ENCODE results near the gene UBXN4. TPM values are rescaled to one million over a fixed set of nuclear protein-coding genes. Genes with fewer than 3 reads are reported as not detected.

Gene UBXN4
- total RNA-seq, 1 experiment from 2014 or later: 123 TPM

DNA sequence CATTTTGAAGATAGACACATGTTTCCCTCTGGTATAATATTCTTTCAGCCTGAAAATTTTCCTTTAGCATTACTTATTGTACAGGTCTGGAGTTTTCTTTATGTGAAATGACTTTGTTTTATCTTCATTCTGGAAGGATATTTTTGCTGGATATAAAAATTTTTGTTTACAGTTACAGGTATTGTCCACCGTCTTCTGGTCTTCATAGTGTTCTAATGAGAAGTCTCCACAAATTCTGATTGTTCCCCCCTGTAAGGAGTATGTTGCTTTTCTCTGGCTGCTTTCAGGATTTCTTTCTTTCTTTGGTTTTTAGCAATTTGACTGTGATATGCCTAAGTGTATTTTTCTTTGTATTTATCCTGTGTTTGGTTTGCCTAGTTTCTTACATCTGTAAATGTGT lies 15.0 kb downstream of the UBXN4 start:
- Histone ChIP-seq H3K27me3 (replicated peaks; ENCODE audit: insufficient read depth, low read depth, low read length, poor library complexity) (no peaks in the 10 kb centered on the region), H3K4me1 (ENCODE audit: insufficient read depth, low read length, poor library complexity, severe bottlenecking) (no peaks in the 10 kb centered on the region), H3K36me3 (ENCODE audit: insufficient read depth, low read length, poor library complexity, severe bottlenecking) (peaks cover 86% of the 10 kb centered on the region), H3K9me3 (ENCODE audit: low read depth, low read length, poor library complexity, severe bottlenecking) (peaks cover 18% of the 10 kb centered on the region), H3K4me3 (ENCODE audit: low read depth, low read length, poor library complexity, severe bottlenecking) (no peak overlapping the region), H3K27ac (ENCODE audit: low read depth, low read length, poor library complexity, severe bottlenecking) (no peak overlapping the region)
- BruUV-seq (replicated peaks): no TSS peak
- POLR2A ChIA-PET (ENCODE audit: low non-redundant PET): no interaction called here
- CTCF ChIA-PET: no interaction called here
- intact Hi-C loops (cut with micrococcal nuclease; ENCODE audit: unreplicated experiment): no loop called here
- TF ChIP-seq, protein P1, sequence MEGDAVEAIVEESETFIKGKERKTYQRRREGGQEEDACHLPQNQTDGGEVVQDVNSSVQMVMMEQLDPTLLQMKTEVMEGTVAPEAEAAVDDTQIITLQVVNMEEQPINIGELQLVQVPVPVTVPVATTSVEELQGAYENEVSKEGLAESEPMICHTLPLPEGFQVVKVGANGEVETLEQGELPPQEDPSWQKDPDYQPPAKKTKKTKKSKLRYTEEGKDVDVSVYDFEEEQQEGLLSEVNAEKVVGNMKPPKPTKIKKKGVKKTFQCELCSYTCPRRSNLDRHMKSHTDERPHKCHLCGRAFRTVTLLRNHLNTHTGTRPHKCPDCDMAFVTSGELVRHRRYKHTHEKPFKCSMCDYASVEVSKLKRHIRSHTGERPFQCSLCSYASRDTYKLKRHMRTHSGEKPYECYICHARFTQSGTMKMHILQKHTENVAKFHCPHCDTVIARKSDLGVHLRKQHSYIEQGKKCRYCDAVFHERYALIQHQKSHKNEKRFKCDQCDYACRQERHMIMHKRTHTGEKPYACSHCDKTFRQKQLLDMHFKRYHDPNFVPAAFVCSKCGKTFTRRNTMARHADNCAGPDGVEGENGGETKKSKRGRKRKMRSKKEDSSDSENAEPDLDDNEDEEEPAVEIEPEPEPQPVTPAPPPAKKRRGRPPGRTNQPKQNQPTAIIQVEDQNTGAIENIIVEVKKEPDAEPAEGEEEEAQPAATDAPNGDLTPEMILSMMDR (conservative IDR thresholded peaks at IDR 0.05; ENCODE audit: low read depth, low read length): no peak
- TF ChIP-seq EZH2 (IDR thresholded peaks at IDR 0.05; ENCODE audit: borderline replicate concordance, low read depth, low read length, poor library complexity, severe bottlenecking): no peak
- DNase-seq (ENCODE audit: low spot score): no peak

DNA sequence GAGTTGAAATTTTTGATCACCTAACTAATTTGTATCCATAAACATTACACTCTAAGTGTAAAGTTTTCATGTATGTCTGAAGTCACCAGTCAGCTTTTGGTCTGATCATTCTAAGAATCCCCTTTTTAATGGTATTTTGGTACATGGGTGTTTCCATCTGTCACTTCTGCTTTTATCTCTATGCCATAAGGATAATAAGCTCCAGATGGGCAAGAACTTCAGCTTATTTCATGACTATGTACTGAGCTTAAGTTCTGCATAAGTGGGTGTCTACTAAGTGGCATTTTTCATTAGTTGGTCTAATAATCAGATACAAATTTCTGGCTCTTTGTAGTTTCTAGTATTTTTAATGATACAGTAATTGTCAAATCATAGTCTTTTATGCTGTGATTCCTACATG lies 20.4 kb downstream of the UBXN4 start:
- BruUV-seq (replicated peaks): no TSS peak
- Histone ChIP-seq H3K27me3 (replicated peaks; ENCODE audit: insufficient read depth, low read depth, low read length, poor library complexity) (no peaks in the 10 kb centered on the region), H3K9me3 (ENCODE audit: low read depth, low read length, poor library complexity, severe bottlenecking) (peaks cover 7% of the 10 kb centered on the region), H3K36me3 (ENCODE audit: insufficient read depth, low read length, poor library complexity, severe bottlenecking) (peaks cover 88% of the 10 kb centered on the region), H3K4me3 (ENCODE audit: low read depth, low read length, poor library complexity, severe bottlenecking) (no peak overlapping the region), H3K4me1 (ENCODE audit: insufficient read depth, low read length, poor library complexity, severe bottlenecking) (no peaks in the 10 kb centered on the region), H3K27ac (ENCODE audit: low read depth, low read length, poor library complexity, severe bottlenecking) (no peak overlapping the region)
- CTCF ChIA-PET: no interaction called here
- DNase-seq (ENCODE audit: low spot score): no peak
- POLR2A ChIA-PET (ENCODE audit: low non-redundant PET): interaction anchor here (0.6 kb wide), 1 partner anchor 10 kb away, joined by 4 read pairs; no protein-coding TSS in a partner anchor
- TF ChIP-seq, protein P1 (conservative IDR thresholded peaks at IDR 0.05; ENCODE audit: low read depth, low read length): no peak
- TF ChIP-seq EZH2 (IDR thresholded peaks at IDR 0.05; ENCODE audit: borderline replicate concordance, low read depth, low read length, poor library complexity, severe bottlenecking): no peak
- intact Hi-C loops (cut with micrococcal nuclease; ENCODE audit: unreplicated experiment): no loop called here

DNA sequence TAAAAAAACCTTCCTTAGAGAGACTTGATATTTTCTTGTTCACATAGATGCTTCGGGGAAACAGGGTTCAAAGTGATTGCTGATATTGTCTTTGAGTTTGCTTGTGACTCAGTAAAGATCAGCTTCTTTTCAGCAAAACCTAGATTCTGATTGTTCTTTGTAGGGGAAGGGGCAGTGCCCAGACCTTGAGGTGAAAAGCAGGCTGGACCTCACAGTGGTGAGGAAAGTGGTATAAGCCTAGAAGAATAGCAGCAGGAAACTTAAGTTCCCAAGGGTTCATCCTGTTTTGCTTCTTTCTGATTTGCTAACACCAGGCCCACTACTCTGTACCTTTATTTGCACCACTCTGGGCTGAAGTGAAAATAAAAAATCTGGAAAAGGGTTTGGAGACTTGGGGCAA lies 20.9 kb downstream of the UBXN4 start:
- no peaks in the 10 kb centered on the region for H3K27me3 ChIP-seq (replicated peaks; ENCODE audit: insufficient read depth, low read depth, low read length, poor library complexity)
- BruUV-seq (replicated peaks): no TSS peak
- ChIA-PET POLR2A (ENCODE audit: low non-redundant PET) (no interaction called here), CTCF (no interaction called here)
- no peaks in the 10 kb centered on the region for H3K4me1 ChIP-seq (ENCODE audit: insufficient read depth, low read length, poor library complexity, severe bottlenecking)
- TF ChIP-seq EZH2 (IDR thresholded peaks at IDR 0.05; ENCODE audit: borderline replicate concordance, low read depth, low read length, poor library complexity, severe bottlenecking): no peak
- TF ChIP-seq, protein P1 (conservative IDR thresholded peaks at IDR 0.05; ENCODE audit: low read depth, low read length): no peak
- DNase-seq (ENCODE audit: low spot score): no peak
- H3K4me3 ChIP-seq (ENCODE audit: low read depth, low read length, poor library complexity, severe bottlenecking): no peak overlapping the region
- H3K27ac ChIP-seq (ENCODE audit: low read depth, low read length, poor library complexity, severe bottlenecking): no peak overlapping the region
- intact Hi-C loops (cut with micrococcal nuclease; ENCODE audit: unreplicated experiment): no loop called here
- peaks cover 2% of the 10 kb centered on the region for H3K9me3 ChIP-seq (ENCODE audit: low read depth, low read length, poor library complexity, severe bottlenecking)
- peaks cover 88% of the 10 kb centered on the region for H3K36me3 ChIP-seq (ENCODE audit: insufficient read depth, low read length, poor library complexity, severe bottlenecking)
